Measurements from ENCODE around the gene LRRTM3.

The LRRTM3 gene

DNA sequence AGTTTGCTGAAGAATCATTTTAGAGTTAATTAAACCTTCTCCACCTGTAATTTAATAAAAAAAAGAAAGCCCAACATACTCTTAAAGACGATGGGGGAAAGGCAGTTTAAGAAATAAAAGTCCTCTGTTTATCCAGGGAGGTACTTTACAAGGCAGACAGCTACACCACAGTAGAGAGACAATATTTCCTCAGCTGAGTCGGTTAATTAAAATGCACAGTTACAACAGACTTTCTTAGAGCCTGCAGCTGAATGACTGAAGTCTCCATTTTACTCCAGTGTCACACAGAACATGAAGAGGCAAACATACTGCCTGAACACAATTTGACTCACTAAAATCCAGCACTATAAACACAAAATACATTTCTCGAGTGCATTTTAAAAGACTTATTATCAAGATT, 15.1 kb downstream of the LRRTM3 start:
- FAIRE-seq, result no peak

DNA sequence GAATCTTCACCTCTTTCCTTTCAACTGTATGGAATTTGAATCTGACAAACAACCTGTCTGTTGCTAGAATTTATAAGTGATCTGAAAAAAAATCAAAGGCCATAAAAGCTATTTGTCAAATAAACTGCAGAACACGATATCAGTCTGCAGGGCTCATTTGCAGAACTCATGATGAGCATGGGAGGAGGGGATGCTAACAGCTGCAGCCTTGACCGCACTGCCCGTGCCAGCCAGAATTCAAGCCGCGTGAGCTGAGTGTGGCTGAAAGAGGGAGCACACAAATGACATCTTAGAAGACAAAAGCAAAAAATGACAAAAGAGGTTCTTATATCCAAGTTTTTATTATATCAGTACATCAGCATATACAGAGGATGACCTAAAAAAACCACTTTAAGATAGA, 15.7 kb downstream of the LRRTM3 start:
- no peak for FAIRE-seq

DNA sequence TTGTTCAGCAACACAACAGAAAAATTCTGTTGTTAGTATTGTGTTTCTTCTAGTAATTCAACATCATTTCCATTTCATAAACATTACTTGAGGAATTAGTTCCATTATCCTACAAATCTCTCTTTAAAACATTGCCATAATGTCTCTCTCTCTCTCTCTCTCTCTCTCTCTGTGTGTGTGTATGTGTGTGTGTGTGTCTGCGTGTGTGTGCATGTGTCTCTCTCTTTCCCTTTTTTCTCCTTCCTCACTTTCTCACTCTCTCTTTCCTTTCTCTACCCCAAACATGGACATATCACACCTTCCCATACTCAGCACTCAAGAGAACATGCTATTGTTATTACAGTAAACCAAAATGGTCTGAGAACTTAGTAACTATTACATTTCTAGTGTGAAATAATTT, 16.6 kb downstream of the LRRTM3 start:
- no peak for FAIRE-seq

DNA sequence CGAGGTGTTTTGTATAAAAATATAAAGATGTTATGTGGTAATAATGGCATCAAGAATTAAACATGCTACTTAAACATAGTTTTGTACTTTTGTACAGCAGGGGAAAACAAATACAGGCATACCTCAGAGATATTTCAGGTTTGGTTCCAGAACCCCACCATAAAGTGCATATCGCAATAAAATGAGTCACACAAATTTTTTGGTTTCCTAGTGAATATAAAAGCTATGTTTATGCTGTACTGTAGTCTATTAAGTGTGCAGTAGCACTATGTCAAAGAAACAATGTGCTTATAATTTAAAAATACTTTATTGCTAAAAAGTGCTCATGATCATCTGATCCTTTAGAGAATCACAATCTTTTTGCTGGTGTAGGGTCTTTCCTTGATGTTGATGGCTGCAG, 17.8 kb downstream of the LRRTM3 start:
- no peak for FAIRE-seq

DNA sequence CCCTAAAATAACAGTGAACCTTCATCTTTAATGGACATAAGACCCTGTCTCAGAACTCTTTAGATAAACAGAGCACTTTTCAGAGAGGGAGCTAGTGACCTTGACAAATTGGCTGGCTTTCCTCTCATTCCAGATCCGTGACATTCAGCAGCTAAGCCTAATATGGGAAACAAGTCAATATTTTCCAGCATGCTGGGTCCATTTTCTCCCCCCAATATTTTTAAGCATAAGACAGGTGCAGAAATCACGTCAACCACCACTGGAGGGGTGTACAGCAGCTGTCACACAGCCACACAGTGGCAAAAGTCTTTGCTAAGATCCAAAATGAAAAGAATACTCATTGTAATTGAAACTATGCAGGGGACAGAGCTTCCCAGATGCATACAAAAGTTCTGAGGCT, 26.1 kb downstream of the LRRTM3 start:
- no peak for FAIRE-seq

DNA sequence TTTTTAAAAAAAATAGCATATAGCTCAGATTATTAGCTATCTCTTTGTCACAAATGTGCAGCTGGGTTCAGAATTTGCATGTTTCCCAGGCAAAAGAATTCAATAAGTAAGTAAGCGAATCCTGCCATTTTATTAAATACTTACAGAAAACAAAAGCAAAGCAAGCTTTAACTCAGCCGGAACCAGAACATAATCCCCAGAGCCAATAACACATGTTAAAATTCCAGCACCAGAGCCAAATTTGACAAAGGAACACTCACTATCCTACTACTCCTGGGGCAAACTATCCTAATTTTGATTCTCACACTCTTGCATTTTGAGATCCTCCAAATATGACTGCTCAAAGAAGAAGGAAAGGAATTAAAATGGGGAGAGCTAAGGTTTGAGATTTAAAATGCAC, 32.6 kb downstream of the LRRTM3 start:
- FAIRE-seq, result no peak

DNA sequence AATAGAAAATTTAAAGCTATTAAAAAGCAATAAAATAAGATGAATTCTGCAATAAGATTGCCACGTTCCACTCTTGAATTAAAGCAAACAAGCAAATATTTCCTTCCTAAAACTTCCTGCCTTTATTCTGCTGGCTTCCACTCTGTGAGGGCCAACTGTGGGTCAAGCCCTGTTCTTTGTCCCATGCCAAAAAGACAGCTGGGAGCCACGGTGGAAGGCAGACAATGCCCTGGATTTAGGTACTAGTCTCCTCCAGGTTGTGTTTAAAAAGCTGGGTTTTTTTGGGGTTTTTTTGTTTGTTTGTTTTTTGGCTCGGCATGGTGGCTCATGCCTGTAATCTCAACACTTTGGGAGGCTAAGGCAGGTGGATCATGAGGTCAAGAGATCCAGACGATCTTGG, 39.1 kb downstream of the LRRTM3 start:
- FAIRE-seq, result no peak

DNA sequence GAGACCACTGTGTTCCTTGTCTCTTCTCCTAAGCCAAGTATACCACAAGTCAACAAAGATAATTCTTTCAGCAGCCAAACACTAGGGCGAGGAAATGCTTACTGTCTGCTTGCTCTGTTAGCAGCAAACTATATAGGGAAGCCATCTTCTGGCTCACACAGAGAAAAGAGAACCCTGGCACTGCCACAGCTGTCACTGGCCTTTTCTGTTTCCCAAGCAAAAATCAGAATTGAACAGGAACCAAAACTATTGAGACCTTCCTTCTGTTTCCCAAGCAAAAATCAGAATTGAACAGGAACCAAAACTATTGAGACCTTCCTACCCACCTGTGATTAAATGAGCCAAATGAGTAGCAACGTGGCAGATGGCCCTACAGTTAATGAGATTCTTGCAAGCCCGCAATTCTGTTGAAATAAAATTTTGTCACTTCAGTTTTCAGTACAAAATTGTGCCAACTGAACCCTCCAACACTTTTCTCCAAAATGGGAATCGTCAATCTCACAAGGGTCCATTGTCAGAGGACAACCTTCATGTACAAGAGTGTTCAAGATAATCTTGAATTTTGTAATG, 54.5 kb downstream of the LRRTM3 start:
- no peak for FAIRE-seq

DNA sequence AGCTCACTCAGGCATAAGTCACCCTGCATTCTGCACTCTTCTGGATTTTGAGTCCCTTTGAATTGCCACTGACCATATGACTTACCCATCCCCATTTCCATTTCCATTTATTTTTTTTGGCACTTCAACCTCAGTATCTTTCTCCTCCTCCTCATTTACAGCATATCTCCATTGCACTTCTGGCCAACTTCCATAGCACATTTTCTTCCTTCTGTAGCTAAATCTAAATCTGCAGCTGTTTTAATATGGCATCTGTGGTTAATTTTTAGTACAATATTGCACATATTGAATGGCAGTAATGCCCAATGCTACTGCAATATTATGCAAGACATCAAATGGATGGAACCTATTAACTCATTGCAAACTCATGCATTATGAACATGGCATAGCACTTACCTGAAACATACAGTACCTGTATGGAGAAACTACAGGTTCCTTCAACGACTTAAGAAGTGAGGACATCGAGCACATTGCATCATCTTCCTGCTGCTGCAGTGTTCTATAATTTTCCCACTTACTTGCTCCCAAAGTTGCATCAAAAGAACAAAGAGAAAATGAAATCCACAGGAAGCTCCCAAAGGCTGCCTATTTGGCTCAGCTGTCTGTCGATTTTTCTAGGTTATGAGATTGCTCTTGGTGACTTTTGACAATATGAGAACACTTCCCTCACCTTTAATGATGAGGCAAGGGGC, 55.7 kb downstream of the LRRTM3 start:
- no peak for FAIRE-seq

DNA sequence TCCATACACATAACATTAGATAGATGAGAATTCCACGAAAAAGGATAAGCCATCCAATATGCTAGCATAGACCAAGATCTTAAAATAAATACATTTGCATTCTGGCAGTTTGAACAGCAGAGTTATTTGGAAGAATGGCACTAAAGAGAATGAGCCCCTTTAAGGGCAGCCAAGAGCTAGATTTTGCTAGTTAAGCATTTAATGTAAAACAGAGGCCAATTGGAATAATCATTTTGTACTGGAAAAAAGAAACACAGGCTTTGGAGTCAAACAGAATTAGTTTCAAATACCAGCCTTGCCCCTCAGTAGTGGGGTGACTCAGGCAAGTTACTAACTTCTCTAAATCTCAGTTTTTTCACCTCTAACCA, 56.2 kb downstream of the LRRTM3 start:
- no peak for FAIRE-seq

DNA sequence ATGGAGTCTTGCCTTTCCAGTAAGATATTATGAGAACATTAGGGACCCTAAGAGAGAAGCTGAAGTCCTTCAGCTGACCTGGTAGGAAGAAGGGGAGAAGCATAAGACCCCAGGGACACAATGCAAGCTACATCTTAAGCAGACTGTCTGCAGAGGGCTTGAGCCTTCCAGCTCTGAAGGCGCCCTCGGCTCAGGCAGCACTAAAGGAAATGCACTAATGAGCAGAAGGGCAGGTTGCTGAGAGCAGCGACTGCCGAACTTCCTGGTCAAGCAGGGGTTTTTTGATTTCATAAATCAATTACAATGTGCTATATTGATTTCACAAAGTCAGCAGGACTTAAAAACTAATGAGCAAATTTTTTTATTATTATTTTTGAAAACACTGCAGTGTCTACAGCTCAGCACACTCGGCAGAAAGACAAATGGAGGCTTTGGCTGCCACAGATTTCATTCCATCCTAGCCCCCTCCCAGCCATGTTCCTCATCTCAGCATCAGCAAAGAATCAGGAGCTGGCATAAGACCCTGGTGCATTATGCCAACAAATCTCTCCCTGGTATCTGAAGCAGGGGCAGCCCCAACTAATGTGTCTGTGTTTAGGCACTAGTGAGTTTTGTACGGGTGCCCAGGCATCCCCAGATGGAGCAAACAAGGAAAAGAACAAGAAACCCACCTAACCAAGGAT, 57.1 kb downstream of the LRRTM3 start:
- FAIRE-seq, result no peak

DNA sequence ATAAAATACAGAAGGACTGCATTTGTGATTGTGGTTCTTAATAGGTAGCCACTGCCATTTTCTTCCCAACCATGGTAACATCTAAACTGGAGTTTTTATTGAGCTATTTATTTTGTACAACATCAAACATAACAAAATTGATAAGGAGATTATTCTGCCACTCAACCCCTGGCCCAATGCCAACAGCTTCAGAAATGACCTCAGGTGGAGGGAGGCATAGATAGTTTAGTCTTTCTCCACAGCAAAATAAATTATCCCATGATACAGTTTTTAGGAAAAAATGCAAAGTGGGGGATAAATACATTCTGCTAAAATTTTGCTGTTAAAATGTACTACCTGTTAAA, 57.6 kb downstream of the LRRTM3 start:
- no peak for FAIRE-seq

DNA sequence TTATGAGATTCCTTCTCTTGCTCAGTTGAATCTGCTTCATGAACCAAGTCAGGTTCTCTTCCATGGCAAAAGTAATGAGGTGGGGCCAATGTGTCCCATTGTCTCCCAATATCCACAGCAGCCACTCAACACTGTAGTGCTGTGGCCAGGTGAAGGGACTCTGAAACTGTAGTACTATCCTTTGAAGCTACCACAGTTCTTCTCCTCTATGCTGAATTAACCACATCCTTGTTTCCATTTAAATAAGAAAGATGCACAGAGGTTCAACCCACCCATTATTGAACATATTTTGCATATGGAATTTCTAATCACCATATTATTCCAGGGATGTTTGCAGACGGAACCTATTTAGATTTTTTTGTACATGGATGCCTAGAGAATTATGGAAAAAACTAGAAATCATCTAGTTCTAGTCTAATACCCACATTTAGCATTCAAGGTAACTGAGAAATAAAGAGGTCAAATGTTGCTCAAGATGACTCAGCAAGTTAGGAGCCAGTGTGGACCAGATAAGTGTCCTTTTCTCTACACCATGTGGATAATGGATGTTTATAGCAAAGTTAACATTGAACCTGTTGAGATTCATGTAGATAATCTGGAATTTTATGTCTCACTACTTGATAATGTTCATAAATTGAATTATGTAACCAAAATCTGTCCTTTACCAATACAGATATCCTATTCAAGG, 64.5 kb downstream of the LRRTM3 start:
- FAIRE-seq, result no peak

DNA sequence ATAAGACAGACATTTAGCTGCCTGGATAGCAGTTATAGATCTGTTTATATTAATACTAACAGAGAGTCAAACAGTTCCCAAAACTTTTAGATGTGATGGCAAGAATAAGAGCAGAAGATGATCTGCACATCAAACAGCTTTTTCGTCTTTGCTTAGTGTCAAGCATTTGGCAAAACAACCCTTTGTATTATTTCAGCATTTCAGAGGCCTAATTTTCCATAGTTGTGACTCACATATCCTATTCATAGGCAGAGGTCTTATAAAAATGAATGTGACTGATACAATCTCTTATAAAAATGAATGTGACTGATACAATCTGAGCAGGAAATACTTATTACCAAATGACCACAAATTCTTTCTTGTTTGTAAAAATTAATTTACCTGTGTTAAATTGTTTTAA, 71.2 kb downstream of the LRRTM3 start:
- FAIRE-seq, result no peak

DNA sequence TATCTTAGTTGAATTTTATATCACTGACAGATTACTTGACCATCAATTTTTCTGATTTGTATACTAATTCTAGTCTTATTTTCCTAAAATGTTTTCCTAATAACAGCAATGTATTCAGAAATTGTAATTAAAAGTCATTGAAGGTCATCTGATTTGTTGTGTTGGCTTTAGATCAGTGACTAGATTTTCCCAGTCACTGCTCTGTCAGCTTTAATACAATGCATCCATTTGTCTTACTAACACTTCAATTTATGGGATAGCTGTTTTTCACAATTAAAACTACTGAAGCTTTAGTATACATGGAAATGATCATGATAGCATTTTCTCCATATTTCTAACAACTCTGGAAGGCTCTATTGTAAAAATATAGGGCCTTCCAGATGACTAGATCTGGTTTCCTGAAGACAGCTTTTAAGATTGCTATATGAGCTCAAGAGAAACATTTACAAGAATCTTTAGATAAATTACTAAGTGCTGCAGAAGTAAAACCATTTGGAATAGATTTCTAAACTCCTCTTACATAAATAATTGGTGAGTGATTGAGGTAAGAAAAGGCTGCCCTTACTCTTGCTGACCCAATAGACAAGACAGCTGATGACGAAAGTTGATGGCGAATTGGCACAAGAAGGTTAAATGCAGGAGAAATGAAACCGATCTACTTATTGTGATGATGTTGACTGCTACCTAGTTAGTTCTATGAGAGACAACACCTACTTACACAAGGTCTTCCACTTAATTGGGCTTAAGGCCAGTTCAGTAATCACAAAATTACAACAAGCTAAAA, 74.1 kb downstream of the LRRTM3 start:
- FAIRE-seq, result no peak

DNA sequence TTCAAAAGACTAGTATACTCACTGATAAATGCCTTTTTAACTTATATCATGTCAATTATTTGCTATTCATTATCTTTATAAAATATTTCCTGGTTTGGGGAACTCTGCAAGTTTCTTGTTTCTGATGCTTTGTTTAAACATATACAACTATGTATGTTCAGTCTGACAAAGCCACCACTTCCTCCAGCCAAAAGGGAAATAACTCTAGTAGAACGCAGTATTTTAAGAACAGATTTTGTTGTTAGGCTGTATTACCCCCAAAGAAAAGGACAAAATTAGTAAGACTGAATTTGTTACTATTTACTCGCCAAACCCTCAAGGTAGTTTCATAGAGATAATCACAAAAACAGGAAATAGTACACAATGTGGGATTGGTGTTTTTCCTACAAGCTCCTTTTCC, 78.9 kb downstream of the LRRTM3 start:
- no peak for FAIRE-seq

DNA sequence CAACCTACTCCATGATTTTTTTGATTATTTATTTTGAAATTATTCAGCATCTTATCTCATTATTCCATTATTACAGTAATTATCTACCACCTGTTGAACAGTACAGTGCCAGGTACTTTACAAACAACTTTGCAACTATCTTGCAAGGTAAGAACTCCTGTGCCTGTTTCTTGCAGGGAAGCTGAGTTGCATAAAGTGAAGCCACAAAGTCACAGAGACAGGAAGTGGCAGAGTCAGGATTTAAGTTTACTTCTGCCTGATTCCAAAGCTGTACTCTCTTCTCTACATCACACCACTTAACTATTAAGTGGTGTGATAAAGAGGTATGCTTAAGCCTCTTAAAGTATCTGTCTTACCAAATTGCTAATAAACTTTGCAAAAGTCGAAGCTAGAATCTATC, 80.1 kb downstream of the LRRTM3 start:
- no peak for FAIRE-seq

DNA sequence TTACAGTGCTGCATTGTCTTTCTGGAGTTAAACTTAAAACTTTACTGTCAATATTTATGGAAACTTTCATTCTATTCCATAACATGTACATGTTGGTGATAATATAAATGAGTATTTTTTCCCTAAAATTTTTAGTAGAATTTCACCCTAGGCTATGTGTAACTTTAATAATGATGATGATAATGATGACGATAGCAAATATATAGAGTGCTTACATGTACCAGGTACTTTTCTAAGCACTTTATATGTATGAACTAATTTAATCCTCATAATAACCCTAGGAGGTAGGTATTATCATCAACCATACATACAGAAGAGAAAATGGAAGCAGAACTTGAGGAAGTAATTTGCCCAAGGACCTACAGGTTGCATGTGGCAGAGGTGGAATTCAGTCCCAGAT, 85.6 kb downstream of the LRRTM3 start:
- no peak for FAIRE-seq

DNA sequence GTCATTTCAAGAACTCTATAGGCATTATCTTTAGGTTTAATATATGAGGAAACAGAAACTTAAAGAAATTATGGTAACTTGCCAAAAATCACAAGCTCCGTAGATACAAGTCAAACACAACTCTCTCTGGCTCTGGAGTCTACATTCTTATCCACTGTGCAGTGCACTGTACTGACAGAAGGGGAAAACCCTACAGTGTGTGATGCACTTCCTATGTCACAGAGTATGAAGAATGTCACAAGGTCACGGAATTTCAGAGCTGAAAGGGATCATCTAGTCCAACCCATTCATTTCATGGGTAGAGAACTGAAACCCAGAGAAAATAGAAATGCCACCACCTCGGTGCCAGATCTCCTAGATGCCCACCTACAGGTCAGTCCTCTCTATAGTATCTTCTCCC, 86.1 kb downstream of the LRRTM3 start:
- no peak for FAIRE-seq

DNA sequence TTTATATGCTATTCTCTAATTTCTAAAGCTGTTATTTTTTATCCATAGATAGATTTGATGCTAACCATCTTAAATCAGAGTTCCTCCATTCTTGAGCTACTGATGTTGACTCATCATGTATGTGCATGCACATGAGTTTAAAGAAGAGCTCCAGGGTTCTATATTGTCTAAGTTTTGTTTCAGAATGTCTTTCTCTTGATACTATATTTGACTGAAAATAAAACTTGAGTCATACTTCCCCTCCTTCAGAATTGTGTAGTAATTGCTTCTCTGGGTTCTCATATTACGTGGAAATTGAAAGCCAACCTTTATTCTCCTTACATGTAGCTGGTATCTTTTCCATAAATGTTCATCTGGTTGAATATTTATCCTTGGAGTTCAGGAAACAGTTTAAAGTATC, 89.4 kb downstream of the LRRTM3 start:
- FAIRE-seq, result no peak

DNA sequence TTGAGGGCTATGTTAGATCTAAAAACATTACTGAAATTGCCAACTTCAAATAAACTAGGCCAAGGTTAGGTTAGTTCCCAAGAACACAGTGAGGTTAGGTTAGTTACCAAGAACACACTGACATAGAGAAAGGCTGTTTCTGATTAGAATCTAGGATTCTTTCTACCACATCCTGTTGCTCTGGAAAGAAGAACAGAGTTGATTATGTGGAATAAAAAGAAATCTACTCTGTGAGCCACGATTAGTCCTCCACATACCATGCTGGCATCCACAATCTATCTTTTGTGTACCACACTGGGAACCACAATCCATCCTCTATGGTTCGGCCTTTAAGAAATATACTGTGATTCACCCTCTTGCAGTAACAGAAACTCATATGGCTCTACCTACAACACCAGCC, 91.4 kb downstream of the LRRTM3 start:
- no peak for FAIRE-seq

DNA sequence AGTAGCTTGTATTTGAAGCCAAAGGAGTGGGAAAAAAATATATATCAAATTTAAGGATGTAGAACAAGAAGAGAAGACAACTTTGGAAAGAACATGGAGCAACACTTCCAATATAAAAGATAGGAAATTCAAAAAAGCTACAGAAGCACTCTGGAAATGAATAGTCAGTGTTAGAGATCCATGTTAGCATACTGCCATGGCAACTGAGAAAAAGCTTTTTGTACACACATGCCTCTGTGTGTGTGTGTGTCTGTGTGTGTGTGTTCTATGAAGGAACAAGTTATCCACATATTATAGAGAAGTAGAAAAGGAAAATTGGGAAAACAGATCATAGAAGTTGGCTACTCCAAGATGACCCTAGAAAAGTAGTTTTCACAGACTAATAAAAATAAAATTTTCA, 96.3 kb downstream of the LRRTM3 start:
- no peak for FAIRE-seq

DNA sequence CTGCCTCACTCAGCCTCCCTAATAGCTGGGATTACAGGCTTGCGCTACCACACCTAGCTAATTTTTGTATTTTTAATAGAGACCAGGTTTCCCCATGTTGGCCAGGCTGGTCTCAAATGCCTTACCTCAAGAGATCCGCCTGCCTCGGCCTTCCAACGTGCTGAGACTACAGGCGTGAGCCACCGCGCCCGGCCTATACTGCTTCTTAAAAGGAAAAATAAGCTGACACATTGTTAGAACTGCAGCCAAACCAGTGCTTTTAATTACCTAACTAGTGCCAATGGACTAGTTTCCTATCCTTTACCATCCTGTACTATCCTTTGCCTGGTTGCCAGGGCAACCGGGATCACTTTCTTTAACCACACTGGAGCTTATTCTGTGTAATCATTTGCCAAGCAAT, 108.0 kb downstream of the LRRTM3 start:
- no peak for FAIRE-seq

DNA sequence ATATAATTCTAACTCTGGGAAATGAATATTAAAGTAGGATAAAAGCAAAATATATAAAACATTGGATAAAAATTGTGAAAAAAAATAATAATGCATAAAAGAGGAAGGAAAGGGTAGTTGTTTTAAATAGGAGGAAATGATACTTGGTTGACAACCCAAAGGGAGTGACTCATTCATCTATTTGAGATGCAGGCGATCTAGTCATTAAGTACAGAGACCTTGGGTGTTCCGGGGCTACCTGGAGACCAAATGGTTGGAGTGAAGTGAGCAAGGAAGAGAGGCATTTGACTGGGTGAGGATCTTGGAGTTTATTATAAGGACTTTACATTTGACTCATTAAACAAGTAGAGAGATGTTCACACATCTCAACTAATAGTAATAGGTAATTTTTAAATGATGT, 111.0 kb downstream of the LRRTM3 start:
- no peak for FAIRE-seq
